K562 (cell line): ENCODE results near the gene ACLY. TPM values are rescaled to one million over a fixed set of nuclear protein-coding genes. Genes with fewer than 3 reads are reported as not detected.
A peak's percentile ranks its signal among the peaks of the same experiment; 100 is the strongest.

Experiments
- ARID4B ChIP-seq: sonication (generic); formaldehyde crosslinking; IDR thresholded peaks from 2 replicates; pipeline ENCODE4 v1.8.0; 2022; ENCODE audit warnings: mild to moderate bottlenecking, missing genetic modification reagents
- ATF2 ChIP-seq: sonication (generic); formaldehyde crosslinking; IDR thresholded peaks from 2 replicates; pipeline ENCODE4 v1.8.1; 2022; ENCODE audit warnings: missing genetic modification reagents
- DACH1 ChIP-seq: fragments of 450-650 bp; IDR thresholded peaks from 2 replicates; pipeline ENCODE4 v1.6.1; 2018; ENCODE audit not compliant: partially characterized antibody
- ELF1 ChIP-seq: fragments of 200-800 bp; sonication (Bioruptor generic); IDR thresholded peaks from 2 replicates; pipeline ENCODE4 v1.6.1; 2016; ENCODE audit warnings: missing genetic modification characterization, missing compliant biosample characterization
- GATAD2B ChIP-seq: fragments of 450-650 bp; IDR thresholded peaks from 2 replicates; pipeline ENCODE4 v1.6.1; 2017; ENCODE audit warnings: mild to moderate bottlenecking, borderline replicate concordance
- MTA1 ChIP-seq: fragments of 450-650 bp; IDR thresholded peaks from 2 replicates; pipeline ENCODE4 v1.6.1; 2017; ENCODE audit warnings: borderline replicate concordance
- NFATC3 ChIP-seq: fragments of 450-650 bp; IDR thresholded peaks from 2 replicates; pipeline ENCODE4 v1.6.1; 2017; ENCODE audit warnings: mild to moderate bottlenecking
- NUFIP1 ChIP-seq: fragments of 450-650 bp; IDR thresholded peaks from 2 replicates; pipeline ENCODE4 v1.6.1; 2018; ENCODE audit not compliant: partially characterized antibody
- PATZ1 ChIP-seq: fragments of 250-450 bp; sonication (Bioruptor Pico); IDR thresholded peaks from 2 replicates; pipeline ENCODE4 v1.5.0; 2020; ENCODE audit warnings: mild to moderate bottlenecking, borderline replicate concordance
- PHF8 ChIP-seq: fragments of 200-600 bp; sonication (generic); IDR thresholded peaks from 2 replicates; pipeline ENCODE4 v1.6.1; 2012; ENCODE audit warnings: mixed run types, mild to moderate bottlenecking, inconsistent platforms, low read length, moderate library complexity, borderline replicate concordance
- PRPF4 ChIP-seq: fragments of 200-400 bp; formaldehyde crosslinking; IDR thresholded peaks from one replicate; pipeline ENCODE4 v1.6.1; 2017; ENCODE audit warnings: low read length, low read depth, mild to moderate bottlenecking; ENCODE audit not compliant: insufficient read depth, poor library complexity, severe bottlenecking
- SRF ChIP-seq, 2 experiments: fragments of 250-450, 450-650 bp in 1 of 2; sonication (Bioruptor Pico) in 1 of 2; sonication (generic) in 1 of 2; formaldehyde crosslinking; IDR thresholded peaks; 2 replicates each; pipeline versions ENCODE4 v1.5.0 to v1.5.1; 2020 to 2022; ENCODE audit warnings: mild to moderate bottlenecking in 1 of 2, missing genetic modification reagents in 1 of 2
- TAF1 ChIP-seq: IDR thresholded peaks from 2 replicates; pipeline ENCODE4 v1.6.1; 2011; ENCODE audit warnings: mild to moderate bottlenecking, low read length, moderate library complexity; ENCODE audit not compliant: insufficient read depth, control insufficient read depth, severe bottlenecking; ENCODE audit errors: extremely low read depth
- TBP ChIP-seq: optimal IDR thresholded peaks from 2 replicates; pipeline ENCODE3; 2011; ENCODE audit warnings: low read depth, low read length, improper control_type of control experiment
- VEZF1 ChIP-seq: fragments of 200-800 bp; sonication (Bioruptor generic); IDR thresholded peaks from 2 replicates; pipeline ENCODE4 v1.6.1; 2017; ENCODE audit warnings: missing genetic modification characterization, missing compliant biosample characterization
- ZBTB1 ChIP-seq: sonication (generic); formaldehyde crosslinking; IDR thresholded peaks from 2 replicates; pipeline ENCODE4 v1.8.1; 2023; ENCODE audit warnings: missing genetic modification reagents, low read depth, mild to moderate bottlenecking, borderline replicate concordance
- ZBTB7A ChIP-seq: IDR thresholded peaks from 2 replicates; pipeline ENCODE4 v1.6.1; 2011; ENCODE audit warnings: low read depth, mild to moderate bottlenecking, low read length, moderate library complexity, borderline replicate concordance; ENCODE audit not compliant: control insufficient read depth
- polyA plus RNA-seq, 8 experiments: library from polyadenylated mRNA; depleted of rRNA in 4 of 8; stranded (reverse) in 5 of 8; unstranded in 3 of 8; fragments of >200 nt; fragmentation: Nextera tagmentation in 2 of 8; fragmentation: Illumina TruSeq in 1 of 8; extraction: Ambion mirVana in 2 of 8; extraction: Trizol in 1 of 8; gene quantifications; 2 replicates each; pipeline versions ENCODE4 v1.2.1 to v1.2.3, GENCODE V29; 2011 to 2014; ENCODE audit warnings: inconsistent platforms in 1 of 8, missing spikeins in 1 of 8
- total RNA-seq, 7 experiments: library from RNA; depleted of rRNA in 6 of 7; stranded (reverse); fragments of >200 nt in 6 of 7; fragmentation: Illumina TruSeq in 2 of 7; extraction: Trizol in 2 of 7; gene quantifications; 2 replicates each; pipeline versions ENCODE4 v1.2.1 to v1.2.3, GENCODE V29; 2011 to 2021; ENCODE audit warnings: low replicate concordance in 1 of 7

ACLY gene
- total and polyA plus RNA-seq, 9 of the 15 experiments (the other 6 are each of a cell fraction or from before 2014, with no cell fraction given): 42.9 to 280 (median 125) TPM

- TF ChIP-seq PATZ1: no peak
- peak; percentile 42; the same call in 1 of the 2 replicates for TF ChIP-seq ARID4B (CRISPR knock-in tag)
- TF ChIP-seq TBP: peak; percentile 45
- no peak for TF ChIP-seq ZBTB1
- 0 out of 4 replicates have a peak, but pooled peaks of 1 of the 2 experiments have one; percentile 12 for TF ChIP-seq SRF (CRISPR knock-in tag; IDR thresholded peaks at IDR 0.05)
- TF ChIP-seq TAF1: peak; percentile 43
- no peak for TF ChIP-seq DACH1
- TF ChIP-seq NUFIP1: no peak
- no peak for TF ChIP-seq MTA1
- TF ChIP-seq PRPF4: peak; percentile 32
- no peak for TF ChIP-seq NFATC3
- TF ChIP-seq ELF1 (tag): no peak
- peak; percentile 84 for TF ChIP-seq VEZF1 (CRISPR knock-in tag)
- TF ChIP-seq GATAD2B: peak; percentile 82; the same call in 1 of the 2 replicates
- TF ChIP-seq ZBTB7A: no peak; the same call in 1 of the 2 replicates
- TF ChIP-seq ATF2 (CRISPR knock-in tag): no peak
- peak; percentile 71; the same call in 1 of the 2 replicates for TF ChIP-seq PHF8
Observed at GRCh38 chr17:41966463-41967140, 47.9 kb upstream of the ACLY start, which contains the start of gene CNP (continued).
